ENCODE measurements around the gene BTBD17.

BTBD17 gene

GRCh38 chr17:74379495-74380085, 17.9 kb upstream of the BTBD17 start:
- TF ChIP-seq, protein P1, sequence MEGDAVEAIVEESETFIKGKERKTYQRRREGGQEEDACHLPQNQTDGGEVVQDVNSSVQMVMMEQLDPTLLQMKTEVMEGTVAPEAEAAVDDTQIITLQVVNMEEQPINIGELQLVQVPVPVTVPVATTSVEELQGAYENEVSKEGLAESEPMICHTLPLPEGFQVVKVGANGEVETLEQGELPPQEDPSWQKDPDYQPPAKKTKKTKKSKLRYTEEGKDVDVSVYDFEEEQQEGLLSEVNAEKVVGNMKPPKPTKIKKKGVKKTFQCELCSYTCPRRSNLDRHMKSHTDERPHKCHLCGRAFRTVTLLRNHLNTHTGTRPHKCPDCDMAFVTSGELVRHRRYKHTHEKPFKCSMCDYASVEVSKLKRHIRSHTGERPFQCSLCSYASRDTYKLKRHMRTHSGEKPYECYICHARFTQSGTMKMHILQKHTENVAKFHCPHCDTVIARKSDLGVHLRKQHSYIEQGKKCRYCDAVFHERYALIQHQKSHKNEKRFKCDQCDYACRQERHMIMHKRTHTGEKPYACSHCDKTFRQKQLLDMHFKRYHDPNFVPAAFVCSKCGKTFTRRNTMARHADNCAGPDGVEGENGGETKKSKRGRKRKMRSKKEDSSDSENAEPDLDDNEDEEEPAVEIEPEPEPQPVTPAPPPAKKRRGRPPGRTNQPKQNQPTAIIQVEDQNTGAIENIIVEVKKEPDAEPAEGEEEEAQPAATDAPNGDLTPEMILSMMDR (IDR thresholded peaks at IDR 0.05; ENCODE audit: insufficient read depth, low read depth, low read length, missing control alignments): peak; percentile 90
- no peak overlapping the region for H3K4me3 ChIP-seq (ENCODE audit: low read depth, low read length)
- peak; percentile 87 for DNase-seq (ENCODE audit: low read depth)

- TF ChIP-seq, protein P1 (IDR thresholded peaks at IDR 0.05; ENCODE audit: insufficient read depth, low read depth, low read length, missing control alignments): no peak
- no peak overlapping the region for H3K4me3 ChIP-seq (ENCODE audit: low read depth, low read length)
- no peak for DNase-seq (ENCODE audit: low read depth)
Observed at GRCh38 chr17:74374858-74375257, 13.2 kb upstream of the BTBD17 start.

GRCh38 chr17:74373838-74374606, 12.4 kb upstream of the BTBD17 start:
- no peak for DNase-seq (ENCODE audit: low read depth)
- TF ChIP-seq, protein P1 (IDR thresholded peaks at IDR 0.05; ENCODE audit: insufficient read depth, low read depth, low read length, missing control alignments): no peak
- no peak overlapping the region for H3K4me3 ChIP-seq (ENCODE audit: low read depth, low read length)

GRCh38 chr17:74372426-74372825, 10.8 kb upstream of the BTBD17 start:
- H3K4me3 ChIP-seq (ENCODE audit: low read depth, low read length): no peak overlapping the region
- no peak for DNase-seq (ENCODE audit: low read depth)
- TF ChIP-seq, protein P1 (IDR thresholded peaks at IDR 0.05; ENCODE audit: insufficient read depth, low read depth, low read length, missing control alignments): no peak

DNA sequence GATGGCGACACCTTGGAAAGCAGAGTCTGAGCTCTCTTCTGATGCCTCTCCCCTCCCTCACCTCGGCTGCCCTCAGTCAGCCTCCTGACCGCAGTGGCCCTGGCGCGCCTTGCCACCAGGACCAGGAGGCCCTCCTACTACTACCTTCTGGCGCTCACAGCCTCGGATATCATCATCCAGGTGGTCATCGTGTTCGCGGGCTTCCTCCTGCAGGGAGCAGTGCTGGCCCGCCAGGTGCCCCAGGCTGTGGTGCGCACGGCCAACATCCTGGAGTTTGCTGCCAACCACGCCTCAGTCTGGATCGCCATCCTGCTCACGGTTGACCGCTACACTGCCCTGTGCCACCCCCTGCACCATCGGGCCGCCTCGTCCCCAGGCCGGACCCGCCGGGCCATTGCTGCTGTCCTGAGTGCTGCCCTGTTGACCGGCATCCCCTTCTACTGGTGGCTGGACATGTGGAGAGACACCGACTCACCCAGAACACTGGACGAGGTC, 10.0 kb upstream of the BTBD17 start:
- H3K4me3 ChIP-seq (ENCODE audit: low read depth, low read length): no peak overlapping the region
- TF ChIP-seq, protein P1 (IDR thresholded peaks at IDR 0.05; ENCODE audit: insufficient read depth, low read depth, low read length, missing control alignments): no peak
- no peak for DNase-seq (ENCODE audit: low read depth)

DNA sequence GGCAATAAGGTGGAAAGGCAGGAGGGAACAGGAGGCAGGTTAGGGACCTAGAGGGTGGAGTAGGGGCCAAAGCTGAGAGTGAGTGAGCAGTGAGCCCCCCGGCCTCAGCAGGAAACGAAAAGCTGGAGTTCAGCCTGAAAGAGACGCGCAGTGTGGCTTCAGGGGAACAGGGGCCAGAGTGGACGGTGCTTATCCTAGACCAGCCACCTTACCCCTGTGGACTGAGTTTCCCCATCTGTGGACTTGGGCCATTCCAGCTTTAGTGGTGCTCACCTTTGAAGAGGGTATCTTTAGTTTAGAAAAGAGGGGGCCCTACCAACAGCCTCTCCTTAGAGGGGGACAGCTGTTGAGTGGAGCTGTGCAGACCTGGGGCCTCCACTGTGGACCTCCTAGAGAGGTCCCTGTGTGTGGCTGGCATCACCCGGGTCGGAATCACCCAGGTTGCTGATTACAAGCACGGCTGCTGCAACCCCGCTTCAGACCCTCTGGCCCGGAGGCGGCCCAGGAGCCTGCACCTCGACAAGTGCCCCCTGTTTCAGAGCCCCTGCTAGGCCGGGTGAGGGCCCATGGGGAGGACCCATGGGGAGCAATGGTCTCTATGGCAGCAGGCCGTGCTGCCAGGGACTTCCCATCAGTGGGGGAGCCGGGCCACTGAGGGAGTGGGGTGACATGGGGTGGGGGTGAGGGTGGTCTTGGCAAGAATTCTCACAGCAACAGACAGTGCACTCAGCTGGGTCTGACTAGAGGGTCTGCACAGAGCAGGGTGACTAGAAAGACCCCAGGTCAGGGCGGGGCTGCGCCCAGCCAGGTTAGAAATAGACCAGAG, 8.2 kb upstream of the BTBD17 start:
- no peak overlapping the region for H3K4me3 ChIP-seq (ENCODE audit: low read depth, low read length)
- no peak for DNase-seq (ENCODE audit: low read depth)
- TF ChIP-seq, protein P1 (IDR thresholded peaks at IDR 0.05; ENCODE audit: insufficient read depth, low read depth, low read length, missing control alignments): no peak
